Stimulated activated CD8-positive, alpha-beta memory T cell treated with anti-CD3 and anti-CD28 coated beads, Interleukin-4, amount 100 ng/mL, for 24 hours (primary cell): ENCODE measurements around the gene EXOC5.
"Not testable (repeated sequence)": the region's sequence is repeated elsewhere in the genome, so short reads cannot be mapped to it uniquely, and the experiment has no call there.

Source experiments
- DNase-seq: peaks from one replicate; pipeline ENCODE4 v3.0.0-alpha.2; 2020; ENCODE audit warnings: low read depth

Gene EXOC5

GRCh38 chr14:57268161-57269069 is at the start of gene EXOC5, which contains the start of gene AP5M1:
TSS of gene EXOC5 (minus strand) at chr14:57268905. CDS start at chr14:57268648, 257 bp downstream.
TSS of gene AP5M1 (plus strand) at chr14:57268971. CDS start at chr14:57269315, 344 bp downstream.
- peak; percentile 86 for DNase-seq

GRCh38 chr14:57317248-57317833 is 48.6 kb upstream of the EXOC5 start:
- DNase-seq, result peak; percentile 38

GRCh38 chr14:57314396-57315089 is 45.8 kb upstream of the EXOC5 start:
- DNase-seq, result no peak

- DNase-seq, result no peak
Measured at GRCh38 chr14:57302883-57303282, 34.2 kb upstream of the EXOC5 start.

- DNase-seq, result no peak
Measured at GRCh38 chr14:57299511-57299910, 30.8 kb upstream of the EXOC5 start.

- no peak for DNase-seq
Measured at GRCh38 chr14:57297852-57298251, 29.1 kb upstream of the EXOC5 start.

- DNase-seq, result no peak
Measured at GRCh38 chr14:57295239-57295638, 26.5 kb upstream of the EXOC5 start.

GRCh38 chr14:57293866-57294837 is 25.4 kb upstream of the EXOC5 start:
- no peak for DNase-seq

- DNase-seq, result no peak
Measured at GRCh38 chr14:57291692-57292647, 23.3 kb upstream of the EXOC5 start.

- no peak for DNase-seq
Measured at GRCh38 chr14:57290751-57291150, 22.0 kb upstream of the EXOC5 start.

GRCh38 chr14:57287745-57288144 is 19.0 kb upstream of the EXOC5 start:
- DNase-seq, result no peak

- no peak for DNase-seq
Measured at GRCh38 chr14:57277062-57277461, 8.4 kb upstream of the EXOC5 start.

- DNase-seq, result no peak
Measured at GRCh38 chr14:57275023-57275664, 6.4 kb upstream of the EXOC5 start.

GRCh38 chr14:57274551-57274950 is 5.8 kb upstream of the EXOC5 start:
- no peak for DNase-seq

GRCh38 chr14:57273236-57273635 is 4.5 kb upstream of the EXOC5 start:
- DNase-seq, result no peak

GRCh38 chr14:57266065-57266464 is 2.6 kb downstream of the EXOC5 start:
- no peak for DNase-seq

GRCh38 chr14:57262117-57262516 is 6.6 kb downstream of the EXOC5 start:
- DNase-seq, result no peak

- DNase-seq, result no peak
Measured at GRCh38 chr14:57261604-57262003, 7.1 kb downstream of the EXOC5 start.

GRCh38 chr14:57259672-57260071 is 9.0 kb downstream of the EXOC5 start:
- DNase-seq, result no peak

- not testable (repeated sequence) for DNase-seq
Measured at GRCh38 chr14:57258221-57258620, 10.5 kb downstream of the EXOC5 start.
